Hepatocyte (in vitro differentiated cells): ENCODE measurements around the gene RASSF8. TPM values are rescaled to one million over a fixed set of nuclear protein-coding genes. Genes with fewer than 3 reads are reported as not detected.

Experiments
- DNase-seq: peaks from one replicate; pipeline ENCODE4 v3.0.0-alpha.2; 2016; ENCODE audit warnings: low spot score
- H2AFZ ChIP-seq: fragments of 200-600 bp; sonication (generic); 2 replicates; pipeline ENCODE4 v1.6.0; 2016; ENCODE audit warnings: antibody characterized with exemption, mild to moderate bottlenecking
- H3K27ac ChIP-seq: fragments of 200-600 bp; sonication (generic); 2 replicates; pipeline ENCODE4 v1.5.1; 2016; ENCODE audit warnings: mild to moderate bottlenecking
- H3K27me3 ChIP-seq: fragments of 200-600 bp; sonication (generic); 2 replicates; pipeline ENCODE4 v1.6.1; 2016
- H3K36me3 ChIP-seq: fragments of 200-600 bp; sonication (generic); replicated peaks from 2 replicates; pipeline ENCODE4 v1.5.1; 2016; ENCODE audit warnings: low read depth; ENCODE audit not compliant: insufficient read depth
- H3K4me1 ChIP-seq: fragments of 200-600 bp; sonication (generic); 2 replicates; pipeline ENCODE4 v1.5.1; 2016; ENCODE audit warnings: mild to moderate bottlenecking, moderate library complexity; ENCODE audit not compliant: insufficient read depth
- H3K4me2 ChIP-seq: fragments of 200-600 bp; sonication (generic); 2 replicates; pipeline ENCODE4 v1.6.0; 2016
- H3K4me3 ChIP-seq: fragments of 200-600 bp; sonication (generic); 2 replicates; pipeline ENCODE4 v1.5.1; 2016; ENCODE audit warnings: mild to moderate bottlenecking
- H3K79me2 ChIP-seq: fragments of 200-600 bp; sonication (generic); 2 replicates; pipeline ENCODE4 v1.6.0; 2017; ENCODE audit warnings: mild to moderate bottlenecking
- H3K9me2 ChIP-seq: fragments of 200-600 bp; sonication (generic); replicated peaks from 2 replicates; pipeline ENCODE4 v1.6.0; 2017; ENCODE audit warnings: mild to moderate bottlenecking; ENCODE audit not compliant: insufficient read depth
- H3K9me3 ChIP-seq: fragments of 200-600 bp; sonication (generic); 2 replicates; pipeline ENCODE4 v1.5.1; 2016; ENCODE audit warnings: low read depth, mild to moderate bottlenecking
- H4K20me1 ChIP-seq: fragments of 200-600 bp; sonication (generic); 2 replicates; pipeline ENCODE4 v1.6.0; 2016; ENCODE audit warnings: mild to moderate bottlenecking; ENCODE audit not compliant: insufficient read depth, poor library complexity, severe bottlenecking
- CTCF ChIP-seq: fragments of 200-600 bp; sonication (generic); IDR thresholded peaks from 2 replicates; pipeline ENCODE4 v1.5.1; 2016; ENCODE audit warnings: antibody characterized with exemption, mild to moderate bottlenecking; ENCODE audit not compliant: poor library complexity
- EZH2 ChIP-seq: fragments of 200-600 bp; sonication (generic); IDR thresholded peaks from 2 replicates; pipeline ENCODE4 v1.6.1; 2016; ENCODE audit warnings: antibody characterized with exemption, mild to moderate bottlenecking, borderline replicate concordance
- EZH2phosphoT487 ChIP-seq: fragments of 200-600 bp; sonication (generic); IDR thresholded peaks from one replicate; pipeline ENCODE4 v1.6.1; 2018; ENCODE audit warnings: antibody characterized with exemption, mild to moderate bottlenecking, low read depth, moderate library complexity; ENCODE audit not compliant: unreplicated experiment, severe bottlenecking
- WGBS: methylation state at CpG from one replicate; pipeline ENCODE4 v1.1.6; 2016; ENCODE audit warnings: low lambda C conversion rate; ENCODE audit errors: missing lambda C conversion rate; 5-methylcytosine and 5-hydroxymethylcytosine counted together
- polyA plus RNA-seq: library from polyadenylated mRNA; unstranded; fragments of >200 nt; fragmentation: Nextera tagmentation; extraction: Ambion mirVana; gene quantifications from 2 replicates; pipeline ENCODE4 v1.2.1, GENCODE V29; 2016
- total RNA-seq: library from RNA; depleted of rRNA; stranded (reverse); fragments of >200 nt; gene quantifications from 2 replicates; pipeline ENCODE4 v1.2.3, GENCODE V29; 2014

The RASSF8 gene
- total and polyA plus RNA-seq, 2 experiments from 2014 or later: 24.6 to 46.2 TPM

- H4K20me1 ChIP-seq: no peaks in the 10 kb centered on the region
- peaks cover 87% of the 10 kb centered on the region for H3K79me2 ChIP-seq
- H3K9me3 ChIP-seq: no peaks in the 10 kb centered on the region
- H3K4me1 ChIP-seq: no peaks in the 10 kb centered on the region
- DNase-seq: peak; percentile 37
- H3K4me3 ChIP-seq: no peak overlapping the region
- H3K36me3 ChIP-seq: no peaks in the 10 kb centered on the region
- WGBS: 72% methylated on average over 4 of the region's 4 CpGs
- no peak overlapping the region for H3K27ac ChIP-seq
- H3K27me3 ChIP-seq: no peaks in the 10 kb centered on the region
- TF ChIP-seq EZH2phosphoT487 (no peak), CTCF (peak; percentile 55), EZH2 (no peak)
- no peaks in the 10 kb centered on the region for H3K9me2 ChIP-seq
- no peak overlapping the region for H2AFZ ChIP-seq
- H3K4me2 ChIP-seq: peak overlapping the region; percentile 43
Observed at GRCh38 chr12:26017484-26018211, 59.2 kb downstream of the RASSF8 start.

- no peak for DNase-seq
- Histone ChIP-seq H4K20me1 (no peaks in the 10 kb centered on the region), H3K9me3 (no peaks in the 10 kb centered on the region), H3K4me1 (no peaks in the 10 kb centered on the region), H3K4me2 (no peak overlapping the region), H3K9me2 (no peaks in the 10 kb centered on the region), H2AFZ (no peak overlapping the region), H3K36me3 (no peaks in the 10 kb centered on the region), H3K27me3 (no peaks in the 10 kb centered on the region), H3K79me2 (peaks cover 90% of the 10 kb centered on the region), H3K27ac (no peak overlapping the region), H3K4me3 (no peak overlapping the region)
- WGBS: 97% methylated on average over 2 of the region's 2 CpGs
- TF ChIP-seq CTCF (no peak), EZH2 (no peak), EZH2phosphoT487 (no peak)
Observed at GRCh38 chr12:26018926-26019325, 60.4 kb downstream of the RASSF8 start.

- H3K36me3 ChIP-seq: no peaks in the 10 kb centered on the region
- no peak overlapping the region for H2AFZ ChIP-seq
- H4K20me1 ChIP-seq: no peaks in the 10 kb centered on the region
- no peaks in the 10 kb centered on the region for H3K27me3 ChIP-seq
- no peak overlapping the region for H3K27ac ChIP-seq
- TF ChIP-seq EZH2phosphoT487 (no peak), CTCF (no peak), EZH2 (no peak)
- no peaks in the 10 kb centered on the region for H3K9me2 ChIP-seq
- WGBS: 79% methylated on average over 2 of the region's 2 CpGs
- H3K4me2 ChIP-seq: no peak overlapping the region
- no peaks in the 10 kb centered on the region for H3K9me3 ChIP-seq
- DNase-seq: no peak
- H3K79me2 ChIP-seq: peaks cover 87% of the 10 kb centered on the region
- H3K4me1 ChIP-seq: no peaks in the 10 kb centered on the region
- no peak overlapping the region for H3K4me3 ChIP-seq
Observed at GRCh38 chr12:26021534-26021933, 63.1 kb downstream of the RASSF8 start.
